ENCODE data around the gene KRTAP10-11.

The KRTAP10-11 gene

GRCh38 chr21:44649521-44650100 lies 3.4 kb downstream of the KRTAP10-11 start:
- Histone ChIP-seq H3K9ac (ENCODE audit: low read length) (no peak overlapping the region), H3K27me3 (ENCODE audit: control insufficient read depth, insufficient read depth, low read length) (no peaks in the 10 kb centered on the region)

GRCh38 chr21:44650265-44650972 lies 4.2 kb downstream of the KRTAP10-11 start:
- no peak overlapping the region for H3K9ac ChIP-seq (ENCODE audit: low read length)
- H3K4me3 ChIP-seq (ENCODE audit: low read length), result no peak overlapping the region
- peaks cover 3% of the 10 kb centered on the region for H3K27me3 ChIP-seq (ENCODE audit: control insufficient read depth, insufficient read depth, low read length)
- no peaks in the 10 kb centered on the region for H3K36me3 ChIP-seq (ENCODE audit: control insufficient read depth, insufficient read depth, low read length)
- H3K4me1 ChIP-seq (ENCODE audit: control insufficient read depth, insufficient read depth, low read length), result no peaks in the 10 kb centered on the region
- no peaks in the 10 kb centered on the region for H3K9me3 ChIP-seq (ENCODE audit: control insufficient read depth, low read length)

More at GRCh38 chr21:44649521-44650100, 3.4 kb downstream of the KRTAP10-11 start:
- no peaks in the 10 kb centered on the region for H3K36me3 ChIP-seq (ENCODE audit: control insufficient read depth, insufficient read depth, low read length)
- H3K4me1 ChIP-seq (ENCODE audit: control insufficient read depth, insufficient read depth, low read length), result no peaks in the 10 kb centered on the region
- H3K4me3 ChIP-seq (ENCODE audit: low read length), result no peak overlapping the region
- H3K9me3 ChIP-seq (ENCODE audit: control insufficient read depth, low read length), result no peaks in the 10 kb centered on the region

GRCh38 chr21:44650973-44651675 lies 4.9 kb downstream of the KRTAP10-11 start:
- Histone ChIP-seq H3K9ac (ENCODE audit: low read length) (no peak overlapping the region), H3K27me3 (ENCODE audit: control insufficient read depth, insufficient read depth, low read length) (peaks cover 3% of the 10 kb centered on the region), H3K4me1 (ENCODE audit: control insufficient read depth, insufficient read depth, low read length) (no peaks in the 10 kb centered on the region), H3K4me3 (ENCODE audit: low read length) (no peak overlapping the region), H3K9me3 (ENCODE audit: control insufficient read depth, low read length) (no peaks in the 10 kb centered on the region), H3K36me3 (ENCODE audit: control insufficient read depth, insufficient read depth, low read length) (no peaks in the 10 kb centered on the region)

GRCh38 chr21:44653123-44653522 lies 6.9 kb downstream of the KRTAP10-11 start:
- no peak overlapping the region for H3K9ac ChIP-seq (ENCODE audit: low read length)
- peaks cover 8% of the 10 kb centered on the region for H3K27me3 ChIP-seq (ENCODE audit: control insufficient read depth, insufficient read depth, low read length)
- H3K4me1 ChIP-seq (ENCODE audit: control insufficient read depth, insufficient read depth, low read length), result no peaks in the 10 kb centered on the region
- no peak overlapping the region for H3K4me3 ChIP-seq (ENCODE audit: low read length)
- H3K36me3 ChIP-seq (ENCODE audit: control insufficient read depth, insufficient read depth, low read length), result no peaks in the 10 kb centered on the region
- H3K9me3 ChIP-seq (ENCODE audit: control insufficient read depth, low read length), result no peaks in the 10 kb centered on the region

GRCh38 chr21:44653656-44654575 lies 7.7 kb downstream of the KRTAP10-11 start:
- Histone ChIP-seq H3K4me3 (ENCODE audit: low read length) (no peak overlapping the region), H3K9me3 (ENCODE audit: control insufficient read depth, low read length) (no peaks in the 10 kb centered on the region), H3K9ac (ENCODE audit: low read length) (no peak overlapping the region), H3K27me3 (ENCODE audit: control insufficient read depth, insufficient read depth, low read length) (peaks cover 10% of the 10 kb centered on the region), H3K36me3 (ENCODE audit: control insufficient read depth, insufficient read depth, low read length) (no peaks in the 10 kb centered on the region), H3K4me1 (ENCODE audit: control insufficient read depth, insufficient read depth, low read length) (no peaks in the 10 kb centered on the region)

GRCh38 chr21:44654576-44655175 lies 8.5 kb downstream of the KRTAP10-11 start, which contains the start of gene KRTAP12-4:
Gene KRTAP12-4, minus strand, starts transcription at chr21:44654659. Its CDS starts 45 bp downstream, at chr21:44654614.
- peaks cover 10% of the 10 kb centered on the region for H3K27me3 ChIP-seq (ENCODE audit: control insufficient read depth, insufficient read depth, low read length)
- no peak within 1 kb of the TSS for H3K9ac ChIP-seq (ENCODE audit: low read length)

GRCh38 chr21:44656868-44657267 lies 10.7 kb downstream of the KRTAP10-11 start:
- no peaks in the 10 kb centered on the region for H3K36me3 ChIP-seq (ENCODE audit: control insufficient read depth, insufficient read depth, low read length)
- H3K4me1 ChIP-seq (ENCODE audit: control insufficient read depth, insufficient read depth, low read length), result no peaks in the 10 kb centered on the region
- H3K9me3 ChIP-seq (ENCODE audit: control insufficient read depth, low read length), result no peaks in the 10 kb centered on the region
- no peak overlapping the region for H3K4me3 ChIP-seq (ENCODE audit: low read length)
- peaks cover 10% of the 10 kb centered on the region for H3K27me3 ChIP-seq (ENCODE audit: control insufficient read depth, insufficient read depth, low read length)
- H3K9ac ChIP-seq (ENCODE audit: low read length), result no peak overlapping the region

More at GRCh38 chr21:44654576-44655175, 8.5 kb downstream of the KRTAP10-11 start, which contains the start of gene KRTAP12-4:
- no peaks in the 10 kb centered on the region for H3K36me3 ChIP-seq (ENCODE audit: control insufficient read depth, insufficient read depth, low read length)
- no peak within 1 kb of the TSS for H3K4me3 ChIP-seq (ENCODE audit: low read length)
- no peaks in the 10 kb centered on the region for H3K9me3 ChIP-seq (ENCODE audit: control insufficient read depth, low read length)
- no peaks in the 10 kb centered on the region for H3K4me1 ChIP-seq (ENCODE audit: control insufficient read depth, insufficient read depth, low read length)

- Histone ChIP-seq H3K9me3 (ENCODE audit: control insufficient read depth, low read length) (no peaks in the 10 kb centered on the region), H3K9ac (ENCODE audit: low read length) (no peak within 1 kb of the TSS), H3K4me1 (ENCODE audit: control insufficient read depth, insufficient read depth, low read length) (no peaks in the 10 kb centered on the region), H3K4me3 (ENCODE audit: low read length) (no peak within 1 kb of the TSS), H3K27me3 (ENCODE audit: control insufficient read depth, insufficient read depth, low read length) (peaks cover 10% of the 10 kb centered on the region), H3K36me3 (ENCODE audit: control insufficient read depth, insufficient read depth, low read length) (no peaks in the 10 kb centered on the region)
Measured at GRCh38 chr21:44657635-44658540, 11.7 kb downstream of the KRTAP10-11 start, which contains the start of gene KRTAP12-3. Gene KRTAP12-3, plus strand, starts transcription at chr21:44657932. Its CDS starts 48 bp downstream, at chr21:44657980.

- Histone ChIP-seq H3K9me3 (ENCODE audit: control insufficient read depth, low read length) (no peaks in the 10 kb centered on the region), H3K4me3 (ENCODE audit: low read length) (no peak overlapping the region), H3K4me1 (ENCODE audit: control insufficient read depth, insufficient read depth, low read length) (no peaks in the 10 kb centered on the region), H3K9ac (ENCODE audit: low read length) (no peak overlapping the region), H3K36me3 (ENCODE audit: control insufficient read depth, insufficient read depth, low read length) (no peaks in the 10 kb centered on the region), H3K27me3 (ENCODE audit: control insufficient read depth, insufficient read depth, low read length) (peaks cover 10% of the 10 kb centered on the region)
Measured at GRCh38 chr21:44658541-44658910, 12.3 kb downstream of the KRTAP10-11 start.

- Histone ChIP-seq H3K4me1 (ENCODE audit: control insufficient read depth, insufficient read depth, low read length) (no peaks in the 10 kb centered on the region), H3K9me3 (ENCODE audit: control insufficient read depth, low read length) (no peaks in the 10 kb centered on the region), H3K27me3 (ENCODE audit: control insufficient read depth, insufficient read depth, low read length) (peaks cover 10% of the 10 kb centered on the region), H3K36me3 (ENCODE audit: control insufficient read depth, insufficient read depth, low read length) (no peaks in the 10 kb centered on the region), H3K4me3 (ENCODE audit: low read length) (no peak overlapping the region), H3K9ac (ENCODE audit: low read length) (no peak overlapping the region)
Measured at GRCh38 chr21:44658913-44659595, 12.8 kb downstream of the KRTAP10-11 start.

Measured in mucosa of stomach (tissue), 1 donor.